HG02763 (cell line): ENCODE results near the gene PFDN1.
"Not testable (repeated sequence)": the region's sequence is repeated elsewhere in the genome, so short reads cannot be mapped to it uniquely, and the experiment has no call there.

Experiments
- ATAC-seq: cut with Tn5 transposase; IDR thresholded peaks from one replicate; pipeline ENCODE4 v1.9.1; 2021; ENCODE audit warnings: mild to moderate bottlenecking, moderate library complexity; ENCODE audit not compliant: unreplicated experiment

The PFDN1 gene

GRCh38 chr5:140219068-140219991 is 83.6 kb downstream of the PFDN1 start:
- peak; percentile 18 for ATAC-seq

DNA sequence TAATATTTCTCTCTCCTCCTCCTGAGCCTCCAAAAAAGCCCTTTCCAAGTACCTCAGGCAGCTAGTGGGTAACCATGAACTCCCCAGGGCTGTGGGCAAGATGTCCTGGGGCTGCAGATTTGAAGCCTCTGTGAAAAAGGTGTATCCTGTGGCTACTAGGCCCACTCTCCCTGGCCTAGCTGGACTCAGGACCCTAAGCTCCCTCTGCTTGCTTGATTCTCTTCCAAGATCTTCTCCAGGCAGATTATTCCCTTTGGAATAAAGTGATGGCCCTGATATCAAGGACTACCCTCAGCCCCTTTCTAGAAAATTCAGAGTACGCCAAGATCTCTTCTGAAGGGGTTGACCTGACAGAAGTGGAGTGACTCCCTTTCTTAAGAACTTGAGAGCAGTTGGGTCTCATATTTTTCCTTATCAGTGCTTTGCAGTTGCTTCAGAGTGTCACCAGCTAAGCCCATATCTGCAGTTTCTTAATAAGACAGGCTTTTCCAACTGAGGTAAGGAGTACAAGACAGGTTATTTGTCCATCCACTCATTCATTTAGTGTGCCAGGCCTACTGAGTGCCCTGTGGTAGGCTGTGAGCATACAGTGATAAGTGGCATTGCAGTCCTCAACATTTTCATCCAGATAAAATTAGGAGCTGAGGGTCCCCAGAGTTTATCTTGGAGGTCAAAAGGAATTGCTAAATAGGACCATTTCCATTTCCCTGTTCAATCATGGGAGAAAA is 85.4 kb downstream of the PFDN1 start:
- ATAC-seq, result no peak

DNA sequence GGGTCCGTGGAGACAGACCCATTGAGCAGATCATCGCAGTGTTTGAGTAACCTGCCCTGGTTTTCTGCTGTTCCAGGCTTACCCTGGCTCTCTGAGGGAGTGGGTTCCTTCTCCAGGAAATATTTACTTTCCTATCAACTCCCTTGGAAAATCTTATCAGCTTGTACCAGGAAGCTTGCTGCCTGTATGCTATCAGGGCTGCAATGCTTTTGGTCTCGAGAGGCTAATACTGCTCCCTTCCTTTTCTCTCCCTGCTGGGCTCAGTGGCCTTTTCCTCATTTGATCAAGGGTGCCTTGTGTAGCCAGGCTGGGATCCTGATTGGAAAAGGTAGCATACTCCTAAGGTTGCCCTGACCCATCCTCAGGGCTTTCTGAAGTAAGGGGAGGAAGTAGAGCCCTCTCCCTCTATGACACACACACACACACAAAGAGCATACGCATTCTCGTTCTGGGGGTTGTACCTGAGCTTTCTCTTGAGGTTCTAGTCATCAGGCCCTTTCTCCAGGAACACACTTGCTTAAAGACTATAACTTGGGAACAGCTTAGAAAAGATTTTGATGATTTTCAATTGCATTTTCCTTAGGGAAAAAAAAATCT is 86.3 kb downstream of the PFDN1 start:
- no peak for ATAC-seq

DNA sequence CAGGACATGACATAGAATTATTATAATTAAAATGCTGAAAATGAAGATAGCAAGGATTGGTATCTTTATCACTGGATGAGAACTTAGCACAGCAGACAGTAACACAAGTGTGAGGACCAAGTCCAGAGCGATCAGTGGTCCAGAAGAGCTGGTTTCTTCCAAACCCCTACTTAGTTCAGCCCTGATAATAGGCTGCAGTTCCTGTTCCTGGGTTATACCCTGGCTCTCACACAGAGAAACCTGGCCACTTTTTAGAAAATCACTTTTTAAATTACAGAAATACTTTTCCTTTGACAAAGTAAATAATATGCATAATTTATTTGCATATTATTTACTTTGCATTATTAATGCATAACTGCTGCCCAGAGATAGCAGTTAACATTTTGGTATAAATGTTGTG is 87.6 kb downstream of the PFDN1 start:
- no peak for ATAC-seq

GRCh38 chr5:140214831-140215230 is 88.1 kb downstream of the PFDN1 start:
- no peak for ATAC-seq

DNA sequence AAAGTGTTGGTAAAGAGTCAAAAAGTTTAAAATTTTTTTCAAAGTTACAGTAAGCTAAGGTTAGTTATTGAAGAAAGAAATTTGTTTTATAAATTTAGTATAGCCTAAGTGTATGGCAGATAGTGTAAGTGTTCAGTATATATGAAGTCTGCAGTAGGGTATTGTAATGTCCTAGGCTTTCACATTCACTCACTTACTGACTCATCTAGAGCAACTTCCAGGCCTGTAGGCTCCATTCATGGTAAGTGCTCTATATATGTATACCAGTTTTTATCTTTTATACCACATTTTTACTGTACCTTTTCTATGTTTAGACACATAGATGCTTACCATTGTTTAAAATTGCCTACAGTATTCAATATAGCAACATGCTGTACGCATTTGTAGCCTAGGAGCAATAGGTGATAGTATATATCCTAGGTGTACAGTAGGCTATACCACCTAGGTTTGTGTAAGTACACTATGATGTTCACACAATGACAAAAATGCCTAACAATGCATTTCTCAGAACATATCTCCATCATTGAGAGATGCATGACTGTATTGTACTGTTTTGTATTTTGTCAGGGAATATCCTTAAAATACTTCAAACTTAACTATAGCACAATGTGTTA is 89.4 kb downstream of the PFDN1 start:
- peak; percentile 72 for ATAC-seq

- ATAC-seq, result no peak
These were observed 94.8 kb downstream of the PFDN1 start for GRCh38 chr5:140208065-140208464.

DNA sequence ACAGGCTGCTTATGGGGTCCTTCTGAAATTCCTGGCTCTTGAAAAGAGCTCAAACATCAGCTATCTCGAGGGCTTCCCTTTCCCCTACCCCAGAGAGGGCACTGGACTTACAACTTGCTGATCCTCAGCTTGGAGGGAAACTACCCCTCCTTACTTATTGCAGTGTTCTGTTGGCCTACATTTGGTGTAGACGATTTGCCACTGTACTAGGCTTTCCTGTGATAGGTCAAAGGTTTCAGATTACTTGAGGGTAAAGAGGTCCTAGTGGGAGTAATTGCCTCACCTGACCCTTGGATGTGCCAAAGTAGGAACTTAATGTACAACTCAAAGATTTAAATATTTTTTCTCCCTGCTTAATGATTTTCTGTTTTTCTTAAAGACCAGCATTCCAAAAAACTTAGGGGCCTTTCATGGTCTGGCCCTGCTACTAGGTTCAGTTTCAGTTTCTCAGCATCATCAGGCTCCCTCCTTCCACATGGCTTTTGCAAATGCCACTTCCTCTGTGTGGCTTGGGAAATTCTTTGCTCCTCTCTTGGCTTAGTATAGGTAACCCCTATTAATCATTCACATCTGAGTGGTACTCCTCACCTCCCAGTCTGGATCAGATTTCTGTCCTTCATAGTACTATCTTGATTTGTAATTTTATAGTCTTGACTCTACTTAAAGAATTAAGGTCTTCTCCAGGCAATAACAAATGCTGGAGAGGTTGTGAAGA is 95.5 kb downstream of the PFDN1 start:
- ATAC-seq, result peak; percentile 76

- no peak for ATAC-seq
These were observed 96.9 kb downstream of the PFDN1 start for GRCh38 chr5:140205952-140206351.

DNA sequence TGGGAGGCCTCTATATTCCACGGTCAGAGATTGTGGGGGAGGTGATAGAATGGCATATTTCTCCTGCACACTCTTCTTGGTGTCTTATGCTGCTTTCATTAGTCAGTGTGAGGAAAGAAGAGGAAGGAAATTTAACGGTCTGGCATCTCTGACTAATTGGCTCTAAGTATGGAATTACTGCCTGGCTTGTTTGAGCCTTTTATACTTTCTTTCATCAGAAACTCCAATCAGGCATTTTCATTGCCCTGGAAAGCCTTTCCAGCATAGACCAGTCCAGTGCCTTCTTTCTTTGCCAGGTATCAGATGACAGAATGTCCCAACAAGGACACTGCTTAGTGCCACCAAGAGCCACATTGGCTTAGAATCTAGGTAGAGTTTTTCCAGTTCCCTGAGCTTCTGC is 97.7 kb downstream of the PFDN1 start:
- no peak for ATAC-seq

DNA sequence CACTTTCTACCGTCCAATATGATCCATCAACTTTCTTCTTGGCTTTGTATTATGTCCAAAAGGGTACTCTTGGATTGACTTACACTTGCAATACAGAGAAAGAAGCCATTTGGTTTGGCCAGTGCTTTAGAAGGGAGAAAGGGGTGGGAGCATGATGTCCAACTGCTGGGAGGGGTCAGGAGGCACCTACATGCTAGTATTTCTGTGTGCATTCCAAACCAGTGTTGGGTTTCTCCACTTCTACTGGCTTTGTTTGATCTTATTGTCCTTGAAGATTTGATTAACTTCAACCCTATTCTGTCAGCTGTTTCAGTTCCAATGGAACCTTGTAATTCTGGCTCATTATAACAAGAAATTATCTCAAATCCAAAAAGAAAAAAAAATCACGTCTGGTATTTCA is 100.3 kb downstream of the PFDN1 start:
- no peak for ATAC-seq

- ATAC-seq, result no peak
These were observed 100.8 kb downstream of the PFDN1 start for GRCh38 chr5:140202078-140202477.

DNA sequence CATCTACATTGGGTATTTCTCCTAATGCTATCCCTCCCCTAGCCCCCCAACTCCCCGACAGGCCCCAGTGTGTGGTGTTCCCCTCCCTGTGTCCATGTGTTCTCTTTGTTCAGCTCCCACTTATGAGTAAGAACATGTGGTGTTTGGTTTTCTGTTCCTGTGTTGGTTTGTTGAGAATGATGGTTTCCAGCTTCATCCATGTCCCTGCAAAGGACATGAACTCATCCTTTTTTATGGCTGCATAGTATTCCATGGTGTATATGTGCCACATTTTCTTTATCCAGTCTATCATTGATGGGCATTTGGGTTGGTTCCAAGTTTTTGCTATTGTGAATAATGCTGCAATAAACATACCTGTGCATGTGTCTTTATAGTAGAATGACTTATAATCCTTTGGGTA is 104.0 kb downstream of the PFDN1 start:
- not testable (repeated sequence) for ATAC-seq

- ATAC-seq, result no peak
These were observed 105.9 kb downstream of the PFDN1 start for GRCh38 chr5:140197023-140197422.

- ATAC-seq, result no peak
These were observed 106.6 kb downstream of the PFDN1 start for GRCh38 chr5:140196115-140196814.
